Kasumi-1 (cell line): Measurements from ENCODE around the gene PRSS27.
"Not testable (repeated sequence)": the region's sequence is repeated elsewhere in the genome, so short reads cannot be mapped to it uniquely, and the experiment has no call there.

Experiments
- DNase-seq, 2 experiments: peaks; one replicate each; lab custom pipeline; 2025; lab: John Stamatoyannopoulos, UW

PRSS27 gene

GRCh38 chr16:2673066-2673999 lies 46.7 kb downstream of the PRSS27 start:
- peak; percentile 49 to 68 for DNase-seq

GRCh38 chr16:2671741-2672140 lies 48.3 kb downstream of the PRSS27 start:
- DNase-seq, result no peak

GRCh38 chr16:2671193-2671592 lies 48.8 kb downstream of the PRSS27 start:
- DNase-seq, result not testable (repeated sequence)

- peak in 1 of 2 experiments; percentile 9 for DNase-seq
Observed at GRCh38 chr16:2670017-2670416, 50.0 kb downstream of the PRSS27 start.

- DNase-seq, result not testable (repeated sequence)
Observed at GRCh38 chr16:2669587-2669986, 50.4 kb downstream of the PRSS27 start.

GRCh38 chr16:2666671-2667070 lies 53.4 kb downstream of the PRSS27 start:
- not testable (repeated sequence) for DNase-seq

- no peak for DNase-seq
Observed at GRCh38 chr16:2664574-2664982, 55.4 kb downstream of the PRSS27 start.

- no peak for DNase-seq
Observed at GRCh38 chr16:2663553-2664546, 56.2 kb downstream of the PRSS27 start.
